Mucosa of stomach (tissue), 1 donor: Measurements from ENCODE around the gene CAPN14.

Source experiments
- H3K27me3 ChIP-seq: one replicate; pipeline ENCODE4 v1.7.0; 2013; ENCODE audit warnings: mild to moderate bottlenecking, low read length; ENCODE audit not compliant: control insufficient read depth, insufficient read depth
- H3K36me3 ChIP-seq: one replicate; pipeline ENCODE4 v1.7.0; 2013; ENCODE audit warnings: low read length; ENCODE audit not compliant: control insufficient read depth, insufficient read depth
- H3K4me1 ChIP-seq: one replicate; pipeline ENCODE4 v1.7.0; 2013; ENCODE audit warnings: mild to moderate bottlenecking, low read length; ENCODE audit not compliant: control insufficient read depth, insufficient read depth
- H3K4me3 ChIP-seq: one replicate; pipeline ENCODE4 v1.7.0; 2013; ENCODE audit warnings: low read length
- H3K9ac ChIP-seq: one replicate; pipeline ENCODE4 v1.7.0; 2013; ENCODE audit warnings: mild to moderate bottlenecking, low read length, moderate library complexity
- H3K9me3 ChIP-seq: one replicate; pipeline ENCODE4 v1.7.0; 2013; ENCODE audit warnings: mild to moderate bottlenecking, low read length, moderate library complexity; ENCODE audit not compliant: control insufficient read depth
- donor health status: Pancreatic carcinoma.

CAPN14 gene

GRCh38 chr2:31217465-31218200 lies at the start of gene CAPN14:
Gene CAPN14, minus strand, starts transcription at chr2:31217515. Its CDS starts 12,068 bp downstream, at chr2:31205447.
- Histone ChIP-seq H3K4me1 (peaks cover 20% of the 10 kb centered on the region), H3K4me3 (no peak within 1 kb of the TSS), H3K9ac (no peak within 1 kb of the TSS), H3K36me3 (no peaks in the 10 kb centered on the region), H3K9me3 (no peaks in the 10 kb centered on the region), H3K27me3 (peaks cover 4% of the 10 kb centered on the region)

- H3K9ac ChIP-seq = no peak overlapping the region
- no peaks in the 10 kb centered on the region for H3K9me3 ChIP-seq
- no peak overlapping the region for H3K4me3 ChIP-seq
- H3K27me3 ChIP-seq = no peaks in the 10 kb centered on the region
- H3K36me3 ChIP-seq = no peaks in the 10 kb centered on the region
- peaks cover 3% of the 10 kb centered on the region for H3K4me1 ChIP-seq
Observed at GRCh38 chr2:31266804-31267203, 49.5 kb upstream of the CAPN14 start.

GRCh38 chr2:31265234-31265633 lies 47.9 kb upstream of the CAPN14 start:
- Histone ChIP-seq H3K9me3 (no peaks in the 10 kb centered on the region), H3K36me3 (no peaks in the 10 kb centered on the region), H3K4me1 (peaks cover 3% of the 10 kb centered on the region), H3K4me3 (no peak overlapping the region), H3K9ac (no peak overlapping the region), H3K27me3 (no peaks in the 10 kb centered on the region)

- Histone ChIP-seq H3K4me3 (no peak overlapping the region), H3K36me3 (no peaks in the 10 kb centered on the region), H3K4me1 (peaks cover 3% of the 10 kb centered on the region), H3K27me3 (no peaks in the 10 kb centered on the region), H3K9ac (no peak overlapping the region), H3K9me3 (no peaks in the 10 kb centered on the region)
Observed at GRCh38 chr2:31263636-31264190, 46.4 kb upstream of the CAPN14 start.

- Histone ChIP-seq H3K4me3 (no peak overlapping the region), H3K9me3 (no peaks in the 10 kb centered on the region), H3K27me3 (no peaks in the 10 kb centered on the region), H3K9ac (no peak overlapping the region), H3K4me1 (peaks cover 3% of the 10 kb centered on the region), H3K36me3 (no peaks in the 10 kb centered on the region)
Observed at GRCh38 chr2:31260870-31261269, 43.6 kb upstream of the CAPN14 start.

- Histone ChIP-seq H3K9ac (no peak overlapping the region), H3K4me1 (no peaks in the 10 kb centered on the region), H3K36me3 (no peaks in the 10 kb centered on the region), H3K4me3 (no peak overlapping the region), H3K9me3 (no peaks in the 10 kb centered on the region), H3K27me3 (no peaks in the 10 kb centered on the region)
Observed at GRCh38 chr2:31259075-31259474, 41.8 kb upstream of the CAPN14 start.

GRCh38 chr2:31258351-31258750 lies 41.0 kb upstream of the CAPN14 start:
- Histone ChIP-seq H3K4me1 (peaks cover 3% of the 10 kb centered on the region), H3K4me3 (no peak overlapping the region), H3K27me3 (no peaks in the 10 kb centered on the region), H3K9ac (no peak overlapping the region), H3K36me3 (no peaks in the 10 kb centered on the region), H3K9me3 (no peaks in the 10 kb centered on the region)

- H3K9me3 ChIP-seq = no peaks in the 10 kb centered on the region
- no peak overlapping the region for H3K9ac ChIP-seq
- peaks cover 4% of the 10 kb centered on the region for H3K4me1 ChIP-seq
- no peak overlapping the region for H3K4me3 ChIP-seq
- no peaks in the 10 kb centered on the region for H3K36me3 ChIP-seq
- no peaks in the 10 kb centered on the region for H3K27me3 ChIP-seq
Observed at GRCh38 chr2:31256611-31257382, 39.5 kb upstream of the CAPN14 start.

GRCh38 chr2:31255911-31256571 lies 38.7 kb upstream of the CAPN14 start:
- Histone ChIP-seq H3K36me3 (no peaks in the 10 kb centered on the region), H3K4me1 (peaks cover 4% of the 10 kb centered on the region), H3K9me3 (no peaks in the 10 kb centered on the region), H3K4me3 (no peak overlapping the region), H3K9ac (no peak overlapping the region), H3K27me3 (no peaks in the 10 kb centered on the region)

- Histone ChIP-seq H3K4me1 (peaks cover 4% of the 10 kb centered on the region), H3K4me3 (no peak overlapping the region), H3K36me3 (no peaks in the 10 kb centered on the region), H3K9me3 (no peaks in the 10 kb centered on the region), H3K9ac (no peak overlapping the region), H3K27me3 (no peaks in the 10 kb centered on the region)
Observed at GRCh38 chr2:31254237-31255203, 37.2 kb upstream of the CAPN14 start.
